B cell (primary cell): ENCODE data around the gene CORO2B.

Experiments used
- CTCF ChIP-seq: fragments of 200-600 bp; IDR thresholded peaks from one replicate; pipeline ENCODE4 v1.8.0; 2022; ENCODE audit warnings: antibody characterized with exemption, mild to moderate bottlenecking
- EZH2 ChIP-seq: IDR thresholded peaks from 2 replicates; pipeline ENCODE4 v1.6.1; 2012; ENCODE audit warnings: borderline replicate concordance, low read depth, mild to moderate bottlenecking, moderate library complexity, low read length; ENCODE audit not compliant: insufficient read depth, poor library complexity, severe bottlenecking

- no peak for TF ChIP-seq EZH2
- no peak for TF ChIP-seq CTCF
Observed at GRCh38 chr15:68765602-68766368, 187.0 kb downstream of the CORO2B start.
